H9 (cell line): ENCODE data around the gene DNAJB2. TPM values are rescaled to one million over a fixed set of nuclear protein-coding genes. Genes with fewer than 3 reads are reported as not detected.
A peak's percentile ranks its signal among the peaks of the same experiment; 100 is the strongest.

Source experiments
- DNase-seq: peaks from one replicate; pipeline ENCODE4 v3.0.0-alpha.2; 2017
- H2AFZ ChIP-seq: one replicate; pipeline ENCODE4 v1.6.1; 2013; ENCODE audit warnings: mild to moderate bottlenecking, low read length, control low read depth, moderate library complexity
- H2AK5ac ChIP-seq: 2 replicates; pipeline ENCODE4 v1.6.1; 2013; ENCODE audit warnings: low read length, control low read depth, mixed read lengths; ENCODE audit not compliant: insufficient read length
- H2BK120ac ChIP-seq: one replicate; pipeline ENCODE4 v1.6.1; 2013; ENCODE audit warnings: low read depth, mild to moderate bottlenecking, low read length, control low read depth, inconsistent platforms; ENCODE audit not compliant: poor library complexity, severe bottlenecking
- H2BK12ac ChIP-seq: 2 replicates; pipeline ENCODE4 v1.6.1; 2013; ENCODE audit warnings: low read length, control low read depth, mixed read lengths, low read depth; ENCODE audit not compliant: insufficient read length
- H2BK15ac ChIP-seq: 2 replicates; pipeline ENCODE4 v1.6.1; 2013; ENCODE audit warnings: low read depth, low read length, control low read depth
- H2BK20ac ChIP-seq: one replicate; pipeline ENCODE4 v1.6.1; 2013; ENCODE audit warnings: low read depth, mild to moderate bottlenecking, low read length, control low read depth, inconsistent platforms; ENCODE audit not compliant: poor library complexity, severe bottlenecking
- H2BK5ac ChIP-seq: 2 replicates; pipeline ENCODE4 v1.6.1; 2013; ENCODE audit warnings: low read length, control low read depth, mixed read lengths; ENCODE audit not compliant: insufficient read length
- H3K14ac ChIP-seq: 2 replicates; pipeline ENCODE4 v1.6.1; 2013; ENCODE audit warnings: low read length, control low read depth; ENCODE audit not compliant: insufficient read depth
- H3K18ac ChIP-seq: 2 replicates; pipeline ENCODE4 v1.6.1; 2013; ENCODE audit warnings: low read depth, mild to moderate bottlenecking, mixed read lengths, low read length, control low read depth; ENCODE audit not compliant: insufficient read length
- H3K23ac ChIP-seq: 2 replicates; pipeline ENCODE4 v1.6.1; 2013; ENCODE audit warnings: low read length, control low read depth, mixed read lengths, low read depth; ENCODE audit not compliant: insufficient read length
- H3K23me2 ChIP-seq: 2 replicates; pipeline ENCODE4 v1.6.1; 2013; ENCODE audit warnings: low read depth, mild to moderate bottlenecking, mixed read lengths, low read length, control low read depth; ENCODE audit not compliant: insufficient read length, poor library complexity, severe bottlenecking
- H3K27ac ChIP-seq: 2 replicates; pipeline ENCODE4 v1.5.1; 2013; ENCODE audit warnings: low read length, control low read depth, mixed read lengths, low read depth; ENCODE audit not compliant: insufficient read length
- H3K27me3 ChIP-seq: 2 replicates; pipeline ENCODE4 v1.6.1; 2013; ENCODE audit warnings: low read length, control low read depth, inconsistent platforms; ENCODE audit not compliant: insufficient read depth
- H3K4ac ChIP-seq: 2 replicates; pipeline ENCODE4 v1.6.1; 2013; ENCODE audit warnings: low read depth, mild to moderate bottlenecking, control low read depth, inconsistent platforms, low read length, moderate library complexity
- H3K4me1 ChIP-seq: 2 replicates; pipeline ENCODE4 v1.6.1; 2013; ENCODE audit warnings: low read length, control low read depth, inconsistent platforms; ENCODE audit not compliant: insufficient read depth
- H3K4me2 ChIP-seq: 2 replicates; pipeline ENCODE4 v1.6.1; 2013; ENCODE audit warnings: low read length, control low read depth, mixed read lengths; ENCODE audit not compliant: insufficient read length, insufficient read depth
- H3K56ac ChIP-seq: 2 replicates; pipeline ENCODE4 v1.6.1; 2013; ENCODE audit warnings: low read depth, mild to moderate bottlenecking, mixed read lengths, low read length, control low read depth; ENCODE audit not compliant: insufficient read length
- H3K79me1 ChIP-seq: 2 replicates; pipeline ENCODE4 v1.6.1; 2013; ENCODE audit warnings: low read depth, mild to moderate bottlenecking, moderate library complexity, low read length, control low read depth, inconsistent platforms; ENCODE audit not compliant: insufficient read depth, poor library complexity, severe bottlenecking
- H3K79me2 ChIP-seq: 2 replicates; pipeline ENCODE4 v1.6.1; 2013; ENCODE audit warnings: low read length, control low read depth, inconsistent platforms; ENCODE audit not compliant: insufficient read depth
- H3K9ac ChIP-seq: 2 replicates; pipeline ENCODE4 v1.6.1; 2013; ENCODE audit warnings: low read length, control low read depth, mixed read lengths; ENCODE audit not compliant: insufficient read length; ENCODE audit errors: extremely low read depth
- H3K9me3 ChIP-seq: one replicate; pipeline ENCODE4 v1.6.1; 2013; ENCODE audit warnings: low read depth, low read length, inconsistent platforms; ENCODE audit not compliant: control insufficient read depth
- H3T11ph ChIP-seq: one replicate; pipeline ENCODE4 v1.6.1; 2013; ENCODE audit warnings: mild to moderate bottlenecking, low read length, control low read depth, inconsistent platforms
- H4K20me1 ChIP-seq: one replicate; pipeline ENCODE4 v1.6.1; 2013; ENCODE audit not compliant: control insufficient read depth, insufficient read length, insufficient read depth
- H4K5ac ChIP-seq: 2 replicates; pipeline ENCODE4 v1.6.1; 2013; ENCODE audit warnings: low read depth, mild to moderate bottlenecking, mixed read lengths, low read length, control low read depth; ENCODE audit not compliant: insufficient read length
- H4K8ac ChIP-seq: replicated peaks from 2 replicates; pipeline ENCODE4 v1.6.1; 2013; ENCODE audit warnings: low read length, control low read depth, mixed read lengths, low read depth; ENCODE audit not compliant: insufficient read length
- H4K91ac ChIP-seq: 2 replicates; pipeline ENCODE4 v1.6.1; 2013; ENCODE audit warnings: low read depth, mild to moderate bottlenecking, moderate library complexity, mixed read lengths, low read length, control low read depth; ENCODE audit not compliant: insufficient read length
- H3K27ac Mint-ChIP-seq, 3 experiments: 2 replicates in 2 of 3; 3 replicates in 1 of 3; pipeline ENCODE4 v1.8.0; 2020 to 2021; ENCODE audit warnings: mixed read lengths in 3 of 3, mild to moderate bottlenecking in 1 of 3, moderate library complexity in 1 of 3
- H3K27me3 Mint-ChIP-seq: 2 replicates; pipeline ENCODE4 v1.8.0; 2021; ENCODE audit warnings: low read depth, mild to moderate bottlenecking, moderate library complexity, mixed read lengths
- H3K36me3 Mint-ChIP-seq, 3 experiments: 2 replicates in 2 of 3; 3 replicates in 1 of 3; pipeline ENCODE4 v1.8.0; 2020 to 2021; ENCODE audit warnings: low read depth in 3 of 3, mixed read lengths in 3 of 3; ENCODE audit not compliant: insufficient read depth in 1 of 3
- H3K4me1 Mint-ChIP-seq, 2 experiments: 2 replicates each; pipeline ENCODE4 v1.8.0; 2020; ENCODE audit warnings: mixed read lengths in 2 of 2
- H3K4me3 Mint-ChIP-seq, 2 experiments: 2 replicates in 1 of 2; 3 replicates in 1 of 2; pipeline ENCODE4 v1.8.0; 2020 to 2021; ENCODE audit warnings: mild to moderate bottlenecking in 2 of 2, mixed read lengths in 2 of 2, moderate library complexity in 1 of 2
- H3K9me3 Mint-ChIP-seq, 2 experiments: 2 replicates in 1 of 2; 3 replicates in 1 of 2; pipeline ENCODE4 v1.8.0; 2020; ENCODE audit warnings: mild to moderate bottlenecking in 2 of 2, mixed read lengths in 2 of 2, moderate library complexity in 1 of 2
- WGBS: extraction: QIAGEN DNeasy Blood & Tissue Kit; methylation state at CpG from one replicate; pipeline ENCODE4 v1.1.7; 2013; ENCODE audit warnings: missing lambda C conversion rate, low lambda C conversion rate, mixed read lengths; ENCODE audit not compliant: insufficient read length; ENCODE audit errors: extremely low coverage; 5-methylcytosine and 5-hydroxymethylcytosine counted together
- total RNA-seq: library from RNA; stranded (reverse); gene quantifications from 2 replicates; pipeline ENCODE4 v1.2.1, GENCODE V29; 2021
- TF ChIP-seq, protein P1 (sequence below): fragments of 200-600 bp; sonication (generic); conservative IDR thresholded peaks from 3 replicates; pipeline ENCODE4 v1.8.0; 2021; ENCODE audit warnings: antibody characterized with exemption, mild to moderate bottlenecking

DNAJB2 gene
- total RNA-seq, 1 experiment from 2014 or later, result 34.1 TPM

DNA sequence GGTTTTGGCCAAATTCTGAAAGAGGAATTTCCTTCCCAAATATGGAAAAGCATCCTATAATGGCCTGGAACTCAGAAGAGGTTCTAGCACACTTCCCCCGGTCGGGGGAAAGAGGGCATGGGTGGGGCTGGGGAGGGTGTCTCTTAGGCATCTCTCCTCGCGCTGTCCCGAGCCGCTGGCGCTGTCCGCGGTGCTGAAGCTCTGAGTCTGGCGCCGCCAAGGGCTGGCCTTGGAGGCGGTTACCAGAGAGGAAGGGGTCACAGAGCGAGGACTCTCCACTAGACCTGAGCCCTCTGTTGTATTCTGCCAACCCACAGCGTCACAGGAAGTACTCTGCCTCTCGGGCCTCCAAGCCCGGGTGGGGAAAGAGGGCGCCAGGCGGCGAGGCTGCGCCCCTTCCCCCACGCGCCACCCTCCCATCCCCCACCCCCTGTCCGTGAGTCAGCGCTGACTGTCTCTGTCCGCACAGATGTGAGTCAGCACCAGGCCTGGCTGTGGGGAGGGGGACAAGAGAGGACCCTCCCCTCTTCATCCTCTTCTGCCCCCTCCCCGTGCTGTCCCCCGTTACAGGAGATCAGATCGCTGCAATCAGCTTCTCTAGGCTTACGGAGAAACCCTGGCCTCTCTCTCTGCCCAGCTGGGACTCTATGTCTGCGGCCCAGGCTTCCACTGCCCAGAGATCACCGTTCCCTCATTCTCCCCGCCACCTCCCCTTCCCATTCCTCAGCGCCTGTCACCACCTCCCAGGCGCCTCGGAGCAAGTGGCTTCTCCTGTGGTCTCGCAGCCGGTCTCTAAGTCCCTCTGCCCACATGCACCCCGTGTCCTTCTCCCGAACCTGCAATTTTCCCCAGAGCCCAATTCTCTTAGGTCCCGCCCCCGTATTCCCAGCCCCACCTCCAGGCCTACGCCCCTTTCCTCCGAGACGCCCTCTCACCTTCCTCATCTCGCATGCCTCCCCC, 29.3 kb downstream of the DNAJB2 start:
- TF ChIP-seq, protein P1, sequence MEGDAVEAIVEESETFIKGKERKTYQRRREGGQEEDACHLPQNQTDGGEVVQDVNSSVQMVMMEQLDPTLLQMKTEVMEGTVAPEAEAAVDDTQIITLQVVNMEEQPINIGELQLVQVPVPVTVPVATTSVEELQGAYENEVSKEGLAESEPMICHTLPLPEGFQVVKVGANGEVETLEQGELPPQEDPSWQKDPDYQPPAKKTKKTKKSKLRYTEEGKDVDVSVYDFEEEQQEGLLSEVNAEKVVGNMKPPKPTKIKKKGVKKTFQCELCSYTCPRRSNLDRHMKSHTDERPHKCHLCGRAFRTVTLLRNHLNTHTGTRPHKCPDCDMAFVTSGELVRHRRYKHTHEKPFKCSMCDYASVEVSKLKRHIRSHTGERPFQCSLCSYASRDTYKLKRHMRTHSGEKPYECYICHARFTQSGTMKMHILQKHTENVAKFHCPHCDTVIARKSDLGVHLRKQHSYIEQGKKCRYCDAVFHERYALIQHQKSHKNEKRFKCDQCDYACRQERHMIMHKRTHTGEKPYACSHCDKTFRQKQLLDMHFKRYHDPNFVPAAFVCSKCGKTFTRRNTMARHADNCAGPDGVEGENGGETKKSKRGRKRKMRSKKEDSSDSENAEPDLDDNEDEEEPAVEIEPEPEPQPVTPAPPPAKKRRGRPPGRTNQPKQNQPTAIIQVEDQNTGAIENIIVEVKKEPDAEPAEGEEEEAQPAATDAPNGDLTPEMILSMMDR, result no peak
- Histone ChIP-seq H3T11ph (no peak overlapping the region), H4K91ac (no peak overlapping the region), H2BK15ac (no peak overlapping the region), H2BK5ac (no peak overlapping the region), H2BK120ac (no peak overlapping the region), H2BK20ac (no peak overlapping the region), H3K27me3 (no peaks in the 10 kb centered on the region), H3K56ac (no peak overlapping the region), H4K8ac (no peak overlapping the region), H2AFZ (no peak overlapping the region), H3K9me3 (no peaks in the 10 kb centered on the region), H3K4me1 (no peaks in the 10 kb centered on the region; the same call in 1 of the 2 replicates), H4K5ac (no peak overlapping the region), H2AK5ac (no peak overlapping the region), H3K79me2 (no peaks in the 10 kb centered on the region), H3K23ac (no peak overlapping the region), H3K79me1 (no peaks in the 10 kb centered on the region), H2BK12ac (no peak overlapping the region), H3K27ac (no peak overlapping the region), H3K23me2 (peaks cover 11% of the 10 kb centered on the region), H3K4me2 (peak overlapping the region; percentile 96), H3K14ac (no peak overlapping the region), H4K20me1 (no peaks in the 10 kb centered on the region), H3K9ac (no peak overlapping the region), H3K18ac (no peak overlapping the region), H3K4ac (no peak overlapping the region)
- H3K36me3 Mint-ChIP-seq, result peaks cover 0 to 3% (median 0%) of the 10 kb centered on the region in 3 experiments; a peak in 1 of 7 replicates
- DNase-seq, result peak; percentile 85
- peaks cover 26 to 28% of the 10 kb centered on the region in 2 experiments for H3K4me1 Mint-ChIP-seq
- peak overlapping the region; percentile 72 to 88 for H3K4me3 Mint-ChIP-seq
- H3K27me3 Mint-ChIP-seq, result peaks cover 52% of the 10 kb centered on the region
- H3K27ac Mint-ChIP-seq, result 0 out of 7 replicates have a peak overlapping the region, but pooled peaks of 1 of the 3 experiments have one; percentile 64
- no CpG with 5 or more reads among the region's 45 CpGs for WGBS
- no peaks in the 10 kb centered on the region; a peak in 2 of 5 replicates for H3K9me3 Mint-ChIP-seq
